NT2/D1 (cell line): ENCODE results near the gene SLCO2B1.

Source experiments
- YY1 ChIP-seq: IDR thresholded peaks from 2 replicates; pipeline ENCODE4 v1.6.1; 2011; ENCODE audit not compliant: insufficient read length, insufficient read depth
- ZNF274 ChIP-seq: IDR thresholded peaks from 2 replicates; pipeline ENCODE4 v1.6.1; 2011; ENCODE audit warnings: mild to moderate bottlenecking, low read depth, low read length

DNA sequence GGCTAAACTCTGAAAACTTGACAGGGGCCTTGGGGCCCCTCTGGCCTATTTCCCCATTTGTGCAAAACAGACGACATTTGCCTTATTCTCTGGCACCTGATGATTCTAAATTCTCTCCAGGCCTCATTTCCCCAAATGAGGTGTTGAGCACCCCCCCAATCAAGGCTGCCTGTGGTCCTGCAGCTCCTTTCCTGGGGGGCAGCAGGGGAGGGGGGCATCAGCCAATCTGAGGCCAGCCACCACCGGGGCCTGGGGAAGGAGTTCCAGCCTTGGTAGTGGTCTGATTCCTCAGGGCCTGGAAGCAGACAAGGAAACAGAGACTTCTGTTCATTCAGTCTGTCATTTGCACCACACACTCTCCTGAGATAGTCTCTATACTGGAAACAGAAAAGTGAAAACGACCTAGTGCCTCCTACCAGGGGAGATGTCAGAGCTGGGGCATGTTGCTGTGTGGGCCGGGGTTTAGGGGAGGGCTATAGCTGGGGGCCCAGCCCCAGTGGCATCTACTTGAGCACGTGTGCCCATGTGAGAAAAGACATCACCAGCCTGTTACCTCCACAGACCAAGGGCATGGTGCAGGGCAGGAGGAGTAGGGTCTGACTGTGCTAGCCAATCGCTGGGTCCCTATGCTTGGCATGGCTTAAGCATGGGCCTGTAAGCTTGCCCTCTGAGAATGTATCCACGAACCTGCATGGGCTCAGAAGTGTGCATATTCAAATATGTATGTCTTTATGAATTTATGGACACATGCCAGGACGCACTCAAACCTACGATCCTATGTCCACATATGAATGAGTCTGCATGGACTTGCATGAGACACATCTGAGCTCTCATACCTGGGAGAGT, 87.9 kb downstream of the SLCO2B1 start:
- TF ChIP-seq ZNF274: no peak
- TF ChIP-seq YY1: no peak
